Prostate gland (tissue), 2 donors: Measurements from ENCODE around the gene GID8. TPM values are rescaled to one million over a fixed set of nuclear protein-coding genes. Genes with fewer than 3 reads are reported as not detected.

Experiments used
- DNase-seq: peaks from one replicate; pipeline ENCODE4 v3.0.0-alpha.2; 2019; ENCODE audit warnings: low spot score
- H3K27ac ChIP-seq, 2 donors: fragments of 200-600 bp; sonication (generic); 2 replicates each; pipeline ENCODE4 v1.5.1; 2017 to 2019
- H3K27me3 ChIP-seq: fragments of 200-600 bp; sonication (generic); replicated peaks from 2 replicates; pipeline ENCODE4 v1.5.1; 2019; ENCODE audit not compliant: insufficient read depth
- H3K36me3 ChIP-seq, 2 donors: fragments of 200-600 bp; sonication (generic); 1 replicate in 1 of 2; 2 replicates in 1 of 2; pipeline versions ENCODE4 v1.5.1 to v1.8.1; 2017 to 2019
- H3K4me1 ChIP-seq: fragments of 200-600 bp; sonication (generic); replicated peaks from 2 replicates; pipeline ENCODE4 v1.5.1; 2019
- H3K4me3 ChIP-seq, 2 donors: fragments of 200-600 bp; sonication (generic); 2 replicates each; pipeline ENCODE4 v1.5.1; 2017 to 2019
- H3K9me3 ChIP-seq: fragments of 200-600 bp; sonication (generic); 2 replicates; pipeline ENCODE4 v1.5.1; 2017
- POLR2A ChIP-seq: fragments of 450-650 bp; IDR thresholded peaks from one replicate; pipeline ENCODE4 v1.6.1; 2016; ENCODE audit warnings: antibody characterized with exemption, mild to moderate bottlenecking
- POLR2AphosphoS5 ChIP-seq: sonication (generic); formaldehyde crosslinking; IDR thresholded peaks from one replicate; pipeline ENCODE4 v1.6.1; 2017; ENCODE audit warnings: antibody characterized with exemption
- WGBS: methylation state at CpG from one replicate; pipeline ENCODE4 v1.1.5; 2018; 5-methylcytosine and 5-hydroxymethylcytosine counted together
- intact Hi-C: fragments of 100-400 bp; cut with DNase I; formaldehyde crosslinking; loops from one replicate; pipeline ENCODE4 v1.14.2; 2022
- total RNA-seq, 2 donors: library from RNA; depleted of rRNA; stranded (reverse); fragments of >200 nt; gene quantifications; one replicate each; pipeline ENCODE4 v1.1.0, GENCODE V29; 2016
- TF ChIP-seq, protein P1 (sequence below), 4 experiments: fragments of 200-600 bp in 2 of 4; fragments of 450-650 bp in 2 of 4; sonication (generic) in 2 of 4; IDR thresholded peaks; 1 replicate in 3 of 4; 2 replicates in 1 of 4; pipeline ENCODE4 v1.5.1; 2016 to 2019; ENCODE audit warnings: antibody characterized with exemption in 4 of 4, mild to moderate bottlenecking in 2 of 4, moderate library complexity in 2 of 4

GID8 gene
- total RNA-seq, 2 donors from 2014 or later = 38.7 to 42.7 TPM

GRCh38 chr20:62924442-62925075 lies 13.4 kb upstream of the GID8 start:
- Histone ChIP-seq H3K4me1 (peaks cover 46% of the 10 kb centered on the region), H3K9me3 (no peaks in the 10 kb centered on the region), H3K36me3 (no peaks in the 10 kb centered on the region), H3K27ac (peak overlapping the region; percentile 97 to 98), H3K27me3 (no peaks in the 10 kb centered on the region), H3K4me3 (peak overlapping the region; percentile 88 to 93)
- peak; percentile 42 for DNase-seq
- TF ChIP-seq POLR2A (no peak), POLR2AphosphoS5 (peak; percentile 71)
- TF ChIP-seq, protein P1, sequence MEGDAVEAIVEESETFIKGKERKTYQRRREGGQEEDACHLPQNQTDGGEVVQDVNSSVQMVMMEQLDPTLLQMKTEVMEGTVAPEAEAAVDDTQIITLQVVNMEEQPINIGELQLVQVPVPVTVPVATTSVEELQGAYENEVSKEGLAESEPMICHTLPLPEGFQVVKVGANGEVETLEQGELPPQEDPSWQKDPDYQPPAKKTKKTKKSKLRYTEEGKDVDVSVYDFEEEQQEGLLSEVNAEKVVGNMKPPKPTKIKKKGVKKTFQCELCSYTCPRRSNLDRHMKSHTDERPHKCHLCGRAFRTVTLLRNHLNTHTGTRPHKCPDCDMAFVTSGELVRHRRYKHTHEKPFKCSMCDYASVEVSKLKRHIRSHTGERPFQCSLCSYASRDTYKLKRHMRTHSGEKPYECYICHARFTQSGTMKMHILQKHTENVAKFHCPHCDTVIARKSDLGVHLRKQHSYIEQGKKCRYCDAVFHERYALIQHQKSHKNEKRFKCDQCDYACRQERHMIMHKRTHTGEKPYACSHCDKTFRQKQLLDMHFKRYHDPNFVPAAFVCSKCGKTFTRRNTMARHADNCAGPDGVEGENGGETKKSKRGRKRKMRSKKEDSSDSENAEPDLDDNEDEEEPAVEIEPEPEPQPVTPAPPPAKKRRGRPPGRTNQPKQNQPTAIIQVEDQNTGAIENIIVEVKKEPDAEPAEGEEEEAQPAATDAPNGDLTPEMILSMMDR (IDR thresholded peaks at IDR 0.05) = no peak
- 19% methylated on average over 12 of the region's 12 CpGs for WGBS
- intact Hi-C loops = no loop called here

- Histone ChIP-seq H3K27ac (peak overlapping the region; percentile 97 to 98), H3K4me3 (peak overlapping the region; percentile 88 to 93), H3K27me3 (no peaks in the 10 kb centered on the region), H3K9me3 (no peaks in the 10 kb centered on the region), H3K36me3 (no peaks in the 10 kb centered on the region), H3K4me1 (peaks cover 41% of the 10 kb centered on the region)
- 1% methylated on average over 4 of the region's 4 CpGs for WGBS
- intact Hi-C loops = no loop called here
- TF ChIP-seq POLR2AphosphoS5 = no peak
- peak; percentile 35 for TF ChIP-seq POLR2A
- no peak for DNase-seq
Measured at GRCh38 chr20:62925076-62925419, 12.9 kb upstream of the GID8 start.

DNA sequence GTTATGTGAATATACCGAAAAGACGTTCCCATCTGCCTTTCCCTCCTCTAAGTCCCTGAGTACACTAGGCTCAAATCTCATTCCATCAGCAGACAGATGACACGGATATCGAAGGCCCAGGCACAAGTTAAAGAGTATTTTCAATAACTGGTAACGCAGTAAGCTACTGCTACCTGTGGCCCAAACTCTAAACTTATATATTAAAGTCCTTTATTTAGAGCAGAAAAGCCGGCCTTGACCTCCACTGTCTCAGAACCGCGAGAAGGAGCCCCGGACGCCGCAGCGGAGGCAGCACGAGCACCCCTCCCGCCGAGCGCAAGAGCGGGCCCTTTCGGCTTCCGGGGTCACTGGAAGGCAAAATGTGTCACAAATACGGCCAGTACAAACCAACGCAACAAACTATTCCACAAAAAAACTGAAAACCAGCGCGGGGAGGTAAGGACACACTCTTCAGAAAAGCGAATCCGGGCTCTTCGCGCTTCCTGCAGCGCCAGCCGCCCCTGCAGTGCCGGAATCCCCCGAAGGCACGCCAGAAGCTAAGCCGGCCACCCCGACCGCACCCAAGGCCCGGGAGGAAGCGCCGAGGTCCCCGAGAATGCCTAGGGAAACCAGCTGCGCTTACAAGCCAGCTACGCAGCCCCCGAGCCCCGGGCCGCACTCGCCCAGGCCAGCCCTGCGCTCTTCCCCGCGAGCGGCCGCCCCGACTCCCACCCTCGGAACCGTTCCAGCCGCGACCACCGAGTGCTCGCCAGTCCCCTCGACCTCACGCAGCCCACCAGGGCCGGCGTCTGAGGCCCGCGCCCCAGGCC lies 12.3 kb upstream of the GID8 start:
- Histone ChIP-seq H3K9me3 (no peaks in the 10 kb centered on the region), H3K36me3 (no peaks in the 10 kb centered on the region), H3K27me3 (no peaks in the 10 kb centered on the region), H3K27ac (peak overlapping the region; percentile 97 to 98), H3K4me3 (peak overlapping the region; percentile 88 to 93), H3K4me1 (peaks cover 36% of the 10 kb centered on the region)
- WGBS = under 1% methylated on average over 46 of the region's 63 CpGs
- DNase-seq = no peak
- intact Hi-C loops = no loop called here
- no peak for TF ChIP-seq POLR2A
- TF ChIP-seq, protein P1 (IDR thresholded peaks at IDR 0.05) = no peak
- no peak for TF ChIP-seq POLR2AphosphoS5

GRCh38 chr20:62926229-62927127 lies 11.5 kb upstream of the GID8 start, which contains the start of gene DIDO1:
DIDO1 (minus strand) TSS chr20:62926505.
- intact Hi-C loops = no loop called here
- Histone ChIP-seq H3K27ac (peak within 1 kb of the TSS; percentile 97 to 98), H3K4me1 (peaks cover 30% of the 10 kb centered on the region), H3K27me3 (no peaks in the 10 kb centered on the region), H3K9me3 (no peaks in the 10 kb centered on the region), H3K36me3 (no peaks in the 10 kb centered on the region), H3K4me3 (peak within 1 kb of the TSS; percentile 88 to 93)
- peak; percentile 88 for DNase-seq
- TF ChIP-seq POLR2A = peak; percentile 82
- peak; percentile 70 for TF ChIP-seq POLR2AphosphoS5
- TF ChIP-seq, protein P1 (IDR thresholded peaks at IDR 0.05) = peak; percentile 60 to 92 (median 72)
- 1% methylated on average over 52 of the region's 92 CpGs for WGBS

DNA sequence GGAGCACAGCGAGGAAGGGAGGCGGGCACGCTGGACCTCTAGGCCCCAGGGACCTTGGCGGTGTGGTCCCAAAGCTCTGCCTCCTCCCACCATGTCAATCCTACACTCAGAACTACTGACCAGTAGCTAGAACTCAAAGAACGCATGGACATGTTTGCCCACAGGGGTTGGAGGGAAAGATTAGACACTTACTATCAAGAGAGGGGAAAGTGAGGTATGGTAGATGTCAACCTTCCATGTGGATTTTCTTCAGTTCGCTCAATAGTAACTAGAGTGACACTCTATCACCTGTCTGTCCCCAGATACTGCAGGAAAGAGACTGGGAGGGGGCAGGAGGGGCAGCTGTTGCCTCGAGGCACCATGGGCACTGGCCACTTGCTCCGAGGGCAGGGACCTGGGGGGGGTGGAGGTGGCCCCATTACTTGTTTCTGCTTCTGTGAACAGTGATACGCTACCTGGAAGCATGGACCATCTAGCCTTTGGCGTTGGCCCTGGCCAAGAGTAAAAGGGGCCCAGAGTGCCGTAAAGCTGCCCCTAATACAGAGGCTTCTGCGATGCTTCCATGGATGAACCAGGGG lies 10.7 kb upstream of the GID8 start:
- peak overlapping the region; percentile 97 to 98 for H3K27ac ChIP-seq
- 60% methylated on average over 12 of the region's 12 CpGs for whole genome bisulfite sequencing
- peaks cover 29% of the 10 kb centered on the region for H3K4me1 ChIP-seq
- H3K36me3 ChIP-seq = no peaks in the 10 kb centered on the region
- no peak for DNase-seq
- H3K9me3 ChIP-seq = no peaks in the 10 kb centered on the region
- H3K27me3 ChIP-seq = no peaks in the 10 kb centered on the region
- intact Hi-C loops = no loop called here
- H3K4me3 ChIP-seq = peak overlapping the region; percentile 88 to 93
- TF ChIP-seq POLR2AphosphoS5 (no peak), POLR2A (no peak)
- TF ChIP-seq, protein P1 (IDR thresholded peaks at IDR 0.05) = no peak
